Measurements from ENCODE around the gene PLS1. TPM values are rescaled to one million over a fixed set of nuclear protein-coding genes. Genes with fewer than 3 reads are reported as not detected.

Gene PLS1
- total and polyA plus RNA-seq, 2 experiments from 2014 or later: 0.54 to 0.58 TPM

- no peaks in the 10 kb centered on the region for H4K20me1 ChIP-seq (ENCODE audit: insufficient read depth)
- no peak overlapping the region for H3K27ac ChIP-seq
- in situ Hi-C loops (cut with MboI): no loop called here
- no peaks in the 10 kb centered on the region for H3K4me1 ChIP-seq (ENCODE audit: insufficient read depth)
- no peak overlapping the region for H2AFZ ChIP-seq
- TF ChIP-seq EZH2phosphoT487 (IDR thresholded peaks at IDR 0.05; ENCODE audit: insufficient read depth, low read depth) (no peak), EZH2 (IDR thresholded peaks at IDR 0.05; ENCODE audit: insufficient read depth, poor library complexity, severe bottlenecking) (no peak)
- no peaks in the 10 kb centered on the region for H3K36me3 ChIP-seq (ENCODE audit: low read depth)
- H3K4me2 ChIP-seq (ENCODE audit: unreplicated experiment): no peak overlapping the region
- WGBS, 2 experiments (ENCODE audit: low coverage in 1 of 2, low lambda C conversion rate in 2 of 2, missing lambda C conversion rate in 2 of 2): 77 to 82% methylated on average over 6 of the region's 6 CpGs
- no peaks in the 10 kb centered on the region for H3K79me2 ChIP-seq (ENCODE audit: insufficient read depth)
- DNase-seq: no peak
- no peaks in the 10 kb centered on the region for H3K9me2 ChIP-seq (ENCODE audit: insufficient read depth)
- H3K27me3 ChIP-seq (replicated peaks; ENCODE audit: insufficient read depth): no peaks in the 10 kb centered on the region; the same call in 1 of the 2 replicates
- no peaks in the 10 kb centered on the region for H3F3A ChIP-seq (ENCODE audit: insufficient read depth)
- H3K4me3 ChIP-seq: no peak overlapping the region
- no peaks in the 10 kb centered on the region for H3K9me3 ChIP-seq (ENCODE audit: low read depth)
- no peak overlapping the region for H3K9ac ChIP-seq
Observed at GRCh38 chr3:142636664-142637063, 40.5 kb downstream of the PLS1 start.

GRCh38 chr3:142638291-142638690 lies 42.1 kb downstream of the PLS1 start:
- Histone ChIP-seq H3K36me3 (ENCODE audit: low read depth) (no peaks in the 10 kb centered on the region), H3K27ac (no peak overlapping the region), H3K9me3 (ENCODE audit: low read depth) (no peaks in the 10 kb centered on the region), H3K4me3 (no peak overlapping the region), H3K9ac (no peak overlapping the region), H3K9me2 (ENCODE audit: insufficient read depth) (no peaks in the 10 kb centered on the region), H3F3A (ENCODE audit: insufficient read depth) (no peaks in the 10 kb centered on the region), H4K20me1 (ENCODE audit: insufficient read depth) (no peaks in the 10 kb centered on the region), H3K4me1 (ENCODE audit: insufficient read depth) (no peaks in the 10 kb centered on the region), H2AFZ (no peak overlapping the region), H3K27me3 (replicated peaks; ENCODE audit: insufficient read depth) (no peaks in the 10 kb centered on the region; the same call in 1 of the 2 replicates), H3K4me2 (ENCODE audit: unreplicated experiment) (no peak overlapping the region), H3K79me2 (ENCODE audit: insufficient read depth) (no peaks in the 10 kb centered on the region)
- in situ Hi-C loops (cut with MboI): no loop called here
- TF ChIP-seq EZH2phosphoT487 (IDR thresholded peaks at IDR 0.05; ENCODE audit: insufficient read depth, low read depth) (no peak), EZH2 (IDR thresholded peaks at IDR 0.05; ENCODE audit: insufficient read depth, poor library complexity, severe bottlenecking) (no peak)
- 25 to 35% methylated on average over 2 of the region's 2 CpGs for WGBS, 2 experiments (ENCODE audit: low coverage in 1 of 2, low lambda C conversion rate in 2 of 2, missing lambda C conversion rate in 2 of 2)
- DNase-seq: no peak

- H3F3A ChIP-seq (ENCODE audit: insufficient read depth): no peaks in the 10 kb centered on the region
- no peak overlapping the region for H3K9ac ChIP-seq
- no peak overlapping the region for H2AFZ ChIP-seq
- in situ Hi-C loops (cut with MboI): no loop called here
- 73% methylated on average over 3 of the region's 3 CpGs for WGBS, 2 experiments (ENCODE audit: low coverage in 1 of 2, low lambda C conversion rate in 2 of 2, missing lambda C conversion rate in 2 of 2)
- H3K4me3 ChIP-seq: no peak overlapping the region
- no peaks in the 10 kb centered on the region for H3K36me3 ChIP-seq (ENCODE audit: low read depth)
- H3K4me2 ChIP-seq (ENCODE audit: unreplicated experiment): no peak overlapping the region
- peaks cover 9% of the 10 kb centered on the region; the same call in 1 of the 2 replicates for H3K4me1 ChIP-seq (ENCODE audit: insufficient read depth)
- TF ChIP-seq EZH2 (IDR thresholded peaks at IDR 0.05; ENCODE audit: insufficient read depth, poor library complexity, severe bottlenecking) (no peak), EZH2phosphoT487 (IDR thresholded peaks at IDR 0.05; ENCODE audit: insufficient read depth, low read depth) (no peak)
- DNase-seq: no peak
- H3K9me3 ChIP-seq (ENCODE audit: low read depth): no peaks in the 10 kb centered on the region
- H3K27me3 ChIP-seq (replicated peaks; ENCODE audit: insufficient read depth): no peaks in the 10 kb centered on the region
- no peaks in the 10 kb centered on the region for H3K9me2 ChIP-seq (ENCODE audit: insufficient read depth)
- no peaks in the 10 kb centered on the region for H3K79me2 ChIP-seq (ENCODE audit: insufficient read depth)
- no peaks in the 10 kb centered on the region for H4K20me1 ChIP-seq (ENCODE audit: insufficient read depth)
- no peak overlapping the region for H3K27ac ChIP-seq
Observed at GRCh38 chr3:142641504-142641903, 45.3 kb downstream of the PLS1 start.

- no peaks in the 10 kb centered on the region for H3K27me3 ChIP-seq (replicated peaks; ENCODE audit: insufficient read depth)
- in situ Hi-C loops (cut with MboI): no loop called here
- no peaks in the 10 kb centered on the region for H3K9me2 ChIP-seq (ENCODE audit: insufficient read depth)
- DNase-seq: no peak
- TF ChIP-seq EZH2 (IDR thresholded peaks at IDR 0.05; ENCODE audit: insufficient read depth, poor library complexity, severe bottlenecking) (no peak), EZH2phosphoT487 (IDR thresholded peaks at IDR 0.05; ENCODE audit: insufficient read depth, low read depth) (no peak)
- no peak overlapping the region for H3K4me2 ChIP-seq (ENCODE audit: unreplicated experiment)
- no peaks in the 10 kb centered on the region for H3K79me2 ChIP-seq (ENCODE audit: insufficient read depth)
- no peak overlapping the region for H3K27ac ChIP-seq
- no peak overlapping the region for H3K9ac ChIP-seq
- H4K20me1 ChIP-seq (ENCODE audit: insufficient read depth): no peaks in the 10 kb centered on the region
- H3K4me3 ChIP-seq: no peak overlapping the region
- H3K4me1 ChIP-seq (ENCODE audit: insufficient read depth): peaks cover 9% of the 10 kb centered on the region; the same call in 1 of the 2 replicates
- no peaks in the 10 kb centered on the region for H3F3A ChIP-seq (ENCODE audit: insufficient read depth)
- H3K9me3 ChIP-seq (ENCODE audit: low read depth): no peaks in the 10 kb centered on the region
- no peak overlapping the region for H2AFZ ChIP-seq
- no peaks in the 10 kb centered on the region for H3K36me3 ChIP-seq (ENCODE audit: low read depth)
Observed at GRCh38 chr3:142642956-142643355, 46.8 kb downstream of the PLS1 start.

- TF ChIP-seq EZH2phosphoT487 (IDR thresholded peaks at IDR 0.05; ENCODE audit: insufficient read depth, low read depth): no peak
- no peak for TF ChIP-seq EZH2 (IDR thresholded peaks at IDR 0.05; ENCODE audit: insufficient read depth, poor library complexity, severe bottlenecking)
- in situ Hi-C loops (cut with MboI): no loop called here
Observed at GRCh38 chr3:142644502-142644901, 48.3 kb downstream of the PLS1 start.

More at GRCh38 chr3:142644502-142644901, 48.3 kb downstream of the PLS1 start:
- no peaks in the 10 kb centered on the region for H3K36me3 ChIP-seq (ENCODE audit: low read depth)
- H3K4me3 ChIP-seq: no peak overlapping the region
- H3K4me2 ChIP-seq (ENCODE audit: unreplicated experiment): no peak overlapping the region
- no peak overlapping the region for H3K9ac ChIP-seq
- H3F3A ChIP-seq (ENCODE audit: insufficient read depth): no peaks in the 10 kb centered on the region
- no peaks in the 10 kb centered on the region for H3K9me2 ChIP-seq (ENCODE audit: insufficient read depth)
- H3K79me2 ChIP-seq (ENCODE audit: insufficient read depth): no peaks in the 10 kb centered on the region
- no peak for DNase-seq
- no peaks in the 10 kb centered on the region for H4K20me1 ChIP-seq (ENCODE audit: insufficient read depth)
- H2AFZ ChIP-seq: no peak overlapping the region
- no peaks in the 10 kb centered on the region for H3K27me3 ChIP-seq (replicated peaks; ENCODE audit: insufficient read depth)
- peaks cover 9% of the 10 kb centered on the region; the same call in 1 of the 2 replicates for H3K4me1 ChIP-seq (ENCODE audit: insufficient read depth)
- 75 to 78% methylated on average over 6 of the region's 6 CpGs for WGBS, 2 experiments (ENCODE audit: low coverage in 1 of 2, low lambda C conversion rate in 2 of 2, missing lambda C conversion rate in 2 of 2)
- no peak overlapping the region for H3K27ac ChIP-seq
- no peaks in the 10 kb centered on the region for H3K9me3 ChIP-seq (ENCODE audit: low read depth)
